ENCODE results near the gene RMND5A.

DNA sequence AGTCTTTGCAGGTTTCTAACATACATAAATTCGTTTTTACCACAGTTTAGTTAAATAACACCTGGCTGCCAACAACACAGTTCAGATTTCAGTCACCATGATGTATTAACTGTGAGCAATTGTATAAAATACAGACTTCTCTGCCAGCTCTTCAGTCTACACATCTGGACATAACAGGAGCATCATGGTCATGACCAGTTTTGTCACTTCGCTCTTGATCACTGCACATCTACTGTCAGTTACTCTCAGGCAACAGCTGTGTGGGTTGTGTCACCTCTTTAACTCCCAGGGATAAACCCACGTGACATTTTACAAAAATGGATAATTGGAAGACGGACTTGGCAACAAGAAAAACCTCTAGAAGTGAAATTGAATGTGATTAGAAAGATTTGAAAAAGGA is 40.3 kb downstream of the RMND5A start:
- TF ChIP-seq ZBTB11 (tag by site-specific recombination; conservative IDR thresholded peaks at IDR 0.05; ENCODE audit: low read depth) (no peak), CTCF (tag by site-specific recombination; IDR thresholded peaks at IDR 0.05) (no peak), ATF2 (tag by site-specific recombination; IDR thresholded peaks at IDR 0.05; ENCODE audit: low read depth) (no peak), ZNF837 (tag by site-specific recombination; IDR thresholded peaks at IDR 0.05) (no peak), KLF16 (tag by site-specific recombination; IDR thresholded peaks at IDR 0.05) (no peak), ZNF843 (tag by site-specific recombination; IDR thresholded peaks at IDR 0.05) (no peak), ZNF121 (tag by site-specific recombination; IDR thresholded peaks at IDR 0.05) (no peak), ZNF169 (tag by site-specific recombination; IDR thresholded peaks at IDR 0.05) (no peak), ZNF350 (tag by site-specific recombination; IDR thresholded peaks at IDR 0.05) (no peak), ZNF23 (tag by site-specific recombination; IDR thresholded peaks at IDR 0.05; ENCODE audit: borderline replicate concordance) (no peak), ZNF623 (tag by site-specific recombination; IDR thresholded peaks at IDR 0.05) (no peak), REST (tag by site-specific recombination; IDR thresholded peaks at IDR 0.05) (no peak), ZNF548 (tag by site-specific recombination; IDR thresholded peaks at IDR 0.05) (no peak)
